HepG2 (cell line): Measurements from ENCODE around the gene ABCB6. TPM values are rescaled to one million over a fixed set of nuclear protein-coding genes. Genes with fewer than 3 reads are reported as not detected.
A peak's percentile ranks its signal among the peaks of the same experiment; 100 is the strongest.

Experiments
- ATAC-seq: fragments of 200-7000 bp; cut with Tn5 transposase; 3 replicates; pipeline ENCODE4 v1.9.1; 2020; ENCODE audit warnings: mild to moderate bottlenecking, moderate library complexity
- BruUV-seq: library from RNA; stranded (reverse); fragments of 400-500 nt; replicated peaks from 2 replicates; lab custom pipeline; 2021; lab: Mats Ljungman, UMichigan
- CTCF ChIA-PET: fragments of 300-600 bp; formaldehyde crosslinking; extraction: SDS; loops from one replicate; lab custom pipeline; 2021; ENCODE audit warnings: low total read pairs, inconsistent platforms, low intra/inter-chr PET ratio; lab: Yijun Ruan, JAX
- POLR2A ChIA-PET: fragments of 350-600 bp; sonication (Branson Sonifier 250); formaldehyde crosslinking; loops from one replicate; lab custom pipeline; 2020; ENCODE audit warnings: antibody characterized with exemption, inconsistent platforms; lab: Yijun Ruan, JAX
- DNase-seq: peaks from one replicate; pipeline ENCODE4 v3.0.0-alpha.2; 2015; ENCODE audit warnings: low spot score
- FAIRE-seq: peaks from 3 replicates; lab custom pipeline; 2011; peaks lifted over from hg19 to GRCh38; lab: Jason Lieb, UNC
- H2AFZ ChIP-seq: one replicate; pipeline ENCODE4 v1.6.1; 2011; ENCODE audit warnings: low read length, inconsistent platforms
- H3K27ac ChIP-seq: fragments of 300-600 bp; 3 replicates; pipeline ENCODE4 v1.8.0; 2011; ENCODE audit warnings: mixed run types, mild to moderate bottlenecking, mixed read lengths, low read length, inconsistent platforms; ENCODE audit not compliant: insufficient read depth; ENCODE audit errors: extremely low read length
- H3K27me3 ChIP-seq, 2 experiments: fragments of 200-600 bp in 1 of 2; 2 replicates in 1 of 2; 3 replicates in 1 of 2; pipeline versions ENCODE4 v1.6.0 to v1.8.0; 2011; ENCODE audit warnings: low read length in 2 of 2, mild to moderate bottlenecking in 2 of 2, moderate library complexity in 2 of 2, inconsistent platforms in 1 of 2; ENCODE audit not compliant: insufficient read depth in 2 of 2, control insufficient read depth in 1 of 2
- H3K36me3 ChIP-seq, 2 experiments: fragments of 200-600 bp in 1 of 2; replicated peaks in 1 of 2; 2 replicates in 1 of 2; 3 replicates in 1 of 2; pipeline versions ENCODE4 v1.5.1 to v1.8.0; 2011; ENCODE audit warnings: low read length in 2 of 2, inconsistent platforms in 1 of 2; ENCODE audit not compliant: insufficient read depth in 2 of 2, control insufficient read depth in 1 of 2
- H3K4me1 ChIP-seq: 2 replicates; pipeline ENCODE4 v1.5.1; 2012; ENCODE audit warnings: low read length, inconsistent platforms; ENCODE audit not compliant: insufficient read depth
- H3K4me2 ChIP-seq: 2 replicates; pipeline ENCODE4 v1.6.0; 2011; ENCODE audit warnings: low read depth, low read length, inconsistent platforms
- H3K4me3 ChIP-seq, 3 experiments: fragments of 200-600 bp in 1 of 3; sonication (generic), shearing (Covaris generic) in 1 of 3; replicated peaks in 1 of 3; 2 replicates each; pipeline ENCODE4 v1.5.1; 2011 to 2016; ENCODE audit warnings: low read length in 3 of 3, inconsistent platforms in 2 of 3, low read depth in 2 of 3, mild to moderate bottlenecking in 2 of 3, control low read depth in 1 of 3, mixed read lengths in 1 of 3; ENCODE audit not compliant: insufficient read depth in 1 of 3
- H3K79me2 ChIP-seq: one replicate; pipeline ENCODE4 v1.6.1; 2011; ENCODE audit warnings: low read length, inconsistent platforms; ENCODE audit not compliant: insufficient read depth
- H3K9ac ChIP-seq: 2 replicates; pipeline ENCODE4 v1.6.0; 2011; ENCODE audit warnings: mild to moderate bottlenecking, low read depth, low read length, inconsistent platforms; ENCODE audit not compliant: insufficient read depth
- H3K9me3 ChIP-seq: 2 replicates; pipeline ENCODE4 v1.5.1; 2012; ENCODE audit warnings: mild to moderate bottlenecking, low read length
- H4K20me1 ChIP-seq: 2 replicates; pipeline ENCODE4 v1.6.0; 2011; ENCODE audit warnings: inconsistent platforms, mild to moderate bottlenecking, low read length, moderate library complexity; ENCODE audit not compliant: insufficient read depth
- ATRX ChIP-seq: sonication (generic); formaldehyde crosslinking; IDR thresholded peaks from 2 replicates; pipeline ENCODE4 v1.4.0; 2020; ENCODE audit warnings: missing genetic modification reagents, borderline replicate concordance
- CREB1 ChIP-seq, 2 experiments: fragments of 450-650 bp in 1 of 2; IDR thresholded peaks; 2 replicates each; pipeline ENCODE4 v1.6.1; 2016 to 2017; ENCODE audit warnings: control low read depth in 1 of 2, mild to moderate bottlenecking in 1 of 2, missing compliant biosample characterization in 1 of 2, missing genetic modification characterization in 1 of 2
- HDAC6 ChIP-seq: fragments of 200-600 bp; sonication (generic); IDR thresholded peaks from 2 replicates; pipeline ENCODE4 v1.7.0; 2017; ENCODE audit warnings: mild to moderate bottlenecking, antibody characterized with exemption, low read length, low read depth
- REPIN1 ChIP-seq: sonication (generic); formaldehyde crosslinking; IDR thresholded peaks from 2 replicates; pipeline ENCODE4 v1.8.0; 2022; ENCODE audit warnings: missing genetic modification reagents, low read depth, mild to moderate bottlenecking, borderline replicate concordance
- TMF1 ChIP-seq: sonication (generic); formaldehyde crosslinking; IDR thresholded peaks from 2 replicates; pipeline ENCODE4 v1.8.1; 2022; ENCODE audit warnings: low read depth, missing genetic modification reagents
- WGBS: methylation state at CpG from one replicate; pipeline ENCODE4 v1.1.6; 2017; ENCODE audit warnings: low lambda C conversion rate; 5-methylcytosine and 5-hydroxymethylcytosine counted together
- in situ Hi-C: cut with HindIII; loops from 2 replicates; pipeline ENCODE4 v1.10.0; 2017; ENCODE audit warnings: low pct_unique_long_range_greater_than_20kb; ENCODE audit not compliant: extremely low pct_ligation_motif_present
- intact Hi-C: fragments of 100-400 bp; cut with micrococcal nuclease; formaldehyde crosslinking; loops from one replicate; pipeline ENCODE4 v1.10.0; 2022; ENCODE audit not compliant: unreplicated experiment
- polyA plus RNA-seq, 8 experiments: library from polyadenylated mRNA; depleted of rRNA in 3 of 8; stranded (reverse) in 7 of 8; unstranded in 1 of 8; fragments of >200 nt; fragmentation: Illumina TruSeq in 4 of 8; extraction: Trizol in 4 of 8; gene quantifications; 2 replicates each; pipeline versions ENCODE4 v1.2.1 to v1.2.3, GENCODE V29; 2011 to 2016; ENCODE audit warnings: low read depth in 4 of 8, missing spikeins in 1 of 8, mixed read lengths in 1 of 8; ENCODE audit not compliant: insufficient read depth in 1 of 8
- total RNA-seq, 5 experiments: library from RNA; depleted of rRNA; stranded (reverse); fragments of >200 nt; fragmentation: Illumina TruSeq; extraction: Trizol; gene quantifications; 2 replicates each; pipeline ENCODE4 v1.2.3, GENCODE V29; 2016; ENCODE audit warnings: low read depth in 1 of 5
- TF ChIP-seq, protein P1 (sequence below), 2 experiments: sonication (generic) in 1 of 2; formaldehyde crosslinking in 1 of 2; IDR thresholded peaks; 2 replicates each; pipeline versions ENCODE4 v1.5.1 to v1.6.1; 2011 to 2020; ENCODE audit warnings: borderline replicate concordance in 1 of 2, low read depth in 1 of 2, low read length in 1 of 2, mild to moderate bottlenecking in 1 of 2, missing genetic modification reagents in 1 of 2, moderate library complexity in 1 of 2
- TF ChIP-seq, protein P2 (sequence below): sonication (generic); formaldehyde crosslinking; IDR thresholded peaks from 2 replicates; pipeline ENCODE4 v1.9.0; 2022; ENCODE audit warnings: low read depth, missing genetic modification reagents
- TF ChIP-seq, protein P3 (sequence below): IDR thresholded peaks from 2 replicates; pipeline ENCODE4 v1.6.1; 2018; ENCODE audit warnings: missing genetic modification reagents, mild to moderate bottlenecking, missing compliant biosample characterization
- TF ChIP-seq, protein P4 (sequence below): sonication (generic); formaldehyde crosslinking; IDR thresholded peaks from 2 replicates; pipeline ENCODE4 v1.5.0; 2020; ENCODE audit warnings: mild to moderate bottlenecking, missing genetic modification reagents, moderate library complexity
- TF ChIP-seq, protein P5 (sequence below): sonication (generic); formaldehyde crosslinking; IDR thresholded peaks from 2 replicates; pipeline ENCODE4 v1.4.0; 2020; ENCODE audit warnings: missing genetic modification reagents, mild to moderate bottlenecking, borderline replicate concordance

Gene ABCB6
- total and polyA plus RNA-seq, 2 of the 13 experiments (the other 11 are each of a cell fraction or from before 2014, with no cell fraction given), result 91.1 to 137 TPM

DNA sequence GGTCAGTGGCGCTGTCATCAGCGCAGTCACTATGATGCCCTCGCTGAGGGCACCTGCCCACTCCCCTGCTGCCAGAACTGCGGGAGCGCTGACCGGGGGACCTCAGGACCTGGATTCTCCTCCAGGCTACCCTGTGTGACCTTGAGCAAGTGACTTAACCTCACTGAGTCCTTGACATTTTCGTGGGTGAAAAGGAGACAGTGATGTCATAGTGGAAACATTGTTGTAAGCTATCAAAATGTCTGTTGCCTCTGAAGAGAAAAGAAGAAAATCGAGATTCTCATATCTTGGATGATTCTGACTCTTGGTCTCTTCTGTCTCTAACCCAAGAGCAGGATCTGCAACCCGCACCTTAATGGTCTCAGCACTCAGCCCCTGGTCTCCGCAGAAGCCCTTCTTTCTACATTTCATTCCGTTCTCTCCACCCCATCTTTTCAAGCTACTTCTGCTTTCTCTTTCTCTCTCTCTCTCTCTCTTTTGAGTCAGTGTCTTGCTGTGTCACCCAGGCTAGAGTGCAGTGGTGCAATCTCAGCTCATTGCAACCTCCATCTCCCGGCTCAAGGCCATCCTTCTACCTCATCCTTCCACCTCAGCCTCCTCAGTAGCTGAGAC, 35.9 kb upstream of the ABCB6 start:
- in situ Hi-C loops, result no loop called here
- no peaks in the 10 kb centered on the region for H3K36me3 ChIP-seq
- ATAC-seq (no peak; the same call in 2 of the 3 replicates), FAIRE-seq (peak; percentile 26), DNase-seq (no peak)
- H3K27me3 ChIP-seq, result peaks cover 2 to 40% of the 10 kb centered on the region in 2 experiments; a peak in 4 of 5 replicates
- no peaks in the 10 kb centered on the region for H3K9me3 ChIP-seq
- no peak overlapping the region for H2AFZ ChIP-seq
- H3K4me3 ChIP-seq, result peak overlapping the region; percentile 62 to 83 (median 62)
- H3K27ac ChIP-seq, result no peak overlapping the region
- H3K9ac ChIP-seq, result peak overlapping the region; percentile 46; the same call in 1 of the 2 replicates
- CTCF ChIA-PET, result no interaction called here
- H3K79me2 ChIP-seq, result no peaks in the 10 kb centered on the region
- peak overlapping the region; percentile 99 for H3K4me2 ChIP-seq
- intact Hi-C loops, result no loop called here
- no TSS peak for BruUV-seq
- POLR2A ChIA-PET, result interaction anchor here (1.0 to 3.5 kb wide), 11 partner anchors 10 to 134 kb away, joined by 3 to 26 read pairs (median 9); partner anchors contain the start of genes CNPPD1, DNAJB2, GLB1L and STK16
- no peaks in the 10 kb centered on the region for H4K20me1 ChIP-seq
- H3K4me1 ChIP-seq, result peaks cover 53% of the 10 kb centered on the region
- 17% methylated on average over 12 of the region's 12 CpGs for WGBS
- TF ChIP-seq, protein P1, sequence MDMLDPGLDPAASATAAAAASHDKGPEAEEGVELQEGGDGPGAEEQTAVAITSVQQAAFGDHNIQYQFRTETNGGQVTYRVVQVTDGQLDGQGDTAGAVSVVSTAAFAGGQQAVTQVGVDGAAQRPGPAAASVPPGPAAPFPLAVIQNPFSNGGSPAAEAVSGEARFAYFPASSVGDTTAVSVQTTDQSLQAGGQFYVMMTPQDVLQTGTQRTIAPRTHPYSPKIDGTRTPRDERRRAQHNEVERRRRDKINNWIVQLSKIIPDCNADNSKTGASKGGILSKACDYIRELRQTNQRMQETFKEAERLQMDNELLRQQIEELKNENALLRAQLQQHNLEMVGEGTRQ (IDR thresholded peaks at IDR 0.05; ENCODE audit: low read depth, low read length), result no peak
- TF ChIP-seq, protein P1 (CRISPR knock-in tag; IDR thresholded peaks at IDR 0.05; ENCODE audit: borderline replicate concordance), result 0 out of 2 replicates have a peak, but pooled peaks have one; percentile 20
- TF ChIP-seq, protein P2, sequence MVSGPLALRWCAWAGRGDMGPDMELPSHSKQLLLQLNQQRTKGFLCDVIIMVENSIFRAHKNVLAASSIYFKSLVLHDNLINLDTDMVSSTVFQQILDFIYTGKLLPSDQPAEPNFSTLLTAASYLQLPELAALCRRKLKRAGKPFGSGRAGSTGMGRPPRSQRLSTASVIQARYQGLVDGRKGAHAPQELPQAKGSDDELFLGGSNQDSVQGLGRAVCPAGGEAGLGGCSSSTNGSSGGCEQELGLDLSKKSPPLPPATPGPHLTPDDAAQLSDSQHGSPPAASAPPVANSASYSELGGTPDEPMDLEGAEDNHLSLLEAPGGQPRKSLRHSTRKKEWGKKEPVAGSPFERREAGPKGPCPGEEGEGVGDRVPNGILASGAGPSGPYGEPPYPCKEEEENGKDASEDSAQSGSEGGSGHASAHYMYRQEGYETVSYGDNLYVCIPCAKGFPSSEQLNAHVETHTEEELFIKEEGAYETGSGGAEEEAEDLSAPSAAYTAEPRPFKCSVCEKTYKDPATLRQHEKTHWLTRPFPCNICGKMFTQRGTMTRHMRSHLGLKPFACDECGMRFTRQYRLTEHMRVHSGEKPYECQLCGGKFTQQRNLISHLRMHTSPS (CRISPR knock-in tag), result peak; percentile 33; the same call in 1 of the 2 replicates
- TF ChIP-seq, protein P3, sequence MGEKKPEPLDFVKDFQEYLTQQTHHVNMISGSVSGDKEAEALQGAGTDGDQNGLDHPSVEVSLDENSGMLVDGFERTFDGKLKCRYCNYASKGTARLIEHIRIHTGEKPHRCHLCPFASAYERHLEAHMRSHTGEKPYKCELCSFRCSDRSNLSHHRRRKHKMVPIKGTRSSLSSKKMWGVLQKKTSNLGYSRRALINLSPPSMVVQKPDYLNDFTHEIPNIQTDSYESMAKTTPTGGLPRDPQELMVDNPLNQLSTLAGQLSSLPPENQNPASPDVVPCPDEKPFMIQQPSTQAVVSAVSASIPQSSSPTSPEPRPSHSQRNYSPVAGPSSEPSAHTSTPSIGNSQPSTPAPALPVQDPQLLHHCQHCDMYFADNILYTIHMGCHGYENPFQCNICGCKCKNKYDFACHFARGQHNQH (CRISPR knock-in tag), result 0 out of 2 replicates have a peak, but pooled peaks have one; percentile 4
- TF ChIP-seq REPIN1 (CRISPR knock-in tag) (no peak), ATRX (no peak), TMF1 (CRISPR knock-in tag) (no peak), HDAC6 (no peak), CREB1 (IDR thresholded peaks at IDR 0.05) (peak; percentile 65), CREB1 (CRISPR knock-in tag; IDR thresholded peaks at IDR 0.05) (no peak)
- TF ChIP-seq, protein P4, sequence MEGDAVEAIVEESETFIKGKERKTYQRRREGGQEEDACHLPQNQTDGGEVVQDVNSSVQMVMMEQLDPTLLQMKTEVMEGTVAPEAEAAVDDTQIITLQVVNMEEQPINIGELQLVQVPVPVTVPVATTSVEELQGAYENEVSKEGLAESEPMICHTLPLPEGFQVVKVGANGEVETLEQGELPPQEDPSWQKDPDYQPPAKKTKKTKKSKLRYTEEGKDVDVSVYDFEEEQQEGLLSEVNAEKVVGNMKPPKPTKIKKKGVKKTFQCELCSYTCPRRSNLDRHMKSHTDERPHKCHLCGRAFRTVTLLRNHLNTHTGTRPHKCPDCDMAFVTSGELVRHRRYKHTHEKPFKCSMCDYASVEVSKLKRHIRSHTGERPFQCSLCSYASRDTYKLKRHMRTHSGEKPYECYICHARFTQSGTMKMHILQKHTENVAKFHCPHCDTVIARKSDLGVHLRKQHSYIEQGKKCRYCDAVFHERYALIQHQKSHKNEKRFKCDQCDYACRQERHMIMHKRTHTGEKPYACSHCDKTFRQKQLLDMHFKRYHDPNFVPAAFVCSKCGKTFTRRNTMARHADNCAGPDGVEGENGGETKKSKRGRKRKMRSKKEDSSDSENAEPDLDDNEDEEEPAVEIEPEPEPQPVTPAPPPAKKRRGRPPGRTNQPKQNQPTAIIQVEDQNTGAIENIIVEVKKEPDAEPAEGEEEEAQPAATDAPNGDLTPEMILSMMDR, result peak; percentile 3; the same call in 1 of the 2 replicates
- TF ChIP-seq, protein P5, sequence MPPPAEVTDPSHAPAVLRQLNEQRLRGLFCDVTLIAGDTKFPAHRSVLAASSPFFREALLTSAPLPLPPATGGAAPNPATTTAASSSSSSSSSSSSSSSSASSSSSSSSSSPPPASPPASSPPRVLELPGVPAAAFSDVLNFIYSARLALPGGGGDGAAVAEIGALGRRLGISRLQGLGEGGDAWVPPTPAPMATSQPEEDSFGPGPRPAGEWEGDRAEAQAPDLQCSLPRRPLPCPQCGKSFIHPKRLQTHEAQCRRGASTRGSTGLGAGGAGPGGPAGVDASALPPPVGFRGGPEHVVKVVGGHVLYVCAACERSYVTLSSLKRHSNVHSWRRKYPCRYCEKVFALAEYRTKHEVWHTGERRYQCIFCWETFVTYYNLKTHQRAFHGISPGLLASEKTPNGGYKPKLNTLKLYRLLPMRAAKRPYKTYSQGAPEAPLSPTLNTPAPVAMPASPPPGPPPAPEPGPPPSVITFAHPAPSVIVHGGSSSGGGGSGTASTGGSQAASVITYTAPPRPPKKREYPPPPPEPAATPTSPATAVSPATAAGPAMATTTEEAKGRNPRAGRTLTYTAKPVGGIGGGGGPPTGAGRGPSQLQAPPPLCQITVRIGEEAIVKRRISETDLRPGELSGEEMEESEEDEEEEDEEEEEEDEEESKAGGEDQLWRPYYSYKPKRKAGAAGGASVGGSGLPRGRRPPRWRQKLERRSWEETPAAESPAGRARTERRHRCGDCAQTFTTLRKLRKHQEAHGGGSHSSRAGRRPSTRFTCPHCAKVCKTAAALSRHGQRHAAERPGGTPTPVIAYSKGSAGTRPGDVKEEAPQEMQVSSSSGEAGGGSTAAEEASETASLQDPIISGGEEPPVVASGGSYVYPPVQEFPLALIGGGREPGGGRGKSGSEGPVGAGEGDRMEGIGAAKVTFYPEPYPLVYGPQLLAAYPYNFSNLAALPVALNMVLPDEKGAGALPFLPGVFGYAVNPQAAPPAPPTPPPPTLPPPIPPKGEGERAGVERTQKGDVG (CRISPR knock-in tag), result 0 out of 2 replicates have a peak, but pooled peaks have one; percentile 23
